ENCODE data around the gene ATAD3C.
"Not testable (repeated sequence)": the region's sequence is repeated elsewhere in the genome, so short reads cannot be mapped to it uniquely, and the experiment has no call there.

Gene ATAD3C

GRCh38 chr1:1402072-1402900 is 47.2 kb upstream of the ATAD3C start:
- peak; percentile 87 for TF ChIP-seq CTCF (conservative IDR thresholded peaks at IDR 0.05; ENCODE audit: low read depth, low read length)
- Histone ChIP-seq H3K4me3 (IDR thresholded peaks at IDR 0.05; ENCODE audit: insufficient read depth, low read depth, low read length) (no peak overlapping the region), H4K20me1 (ENCODE audit: insufficient read depth) (no peaks in the 10 kb centered on the region), H3K36me3 (ENCODE audit: insufficient read depth) (peaks cover 14% of the 10 kb centered on the region; the same call in 1 of the 2 replicates), H3K27me3 (ENCODE audit: insufficient read depth, low read depth) (no peaks in the 10 kb centered on the region), H3K9ac (no peak overlapping the region), H3K4me1 (ENCODE audit: low read depth, poor library complexity, severe bottlenecking) (peaks cover 44% of the 10 kb centered on the region), H2AFZ (ENCODE audit: low read depth) (no peak overlapping the region), H3K27ac (no peak overlapping the region), H3K4me2 (no peak overlapping the region), H3K79me2 (ENCODE audit: insufficient read depth, low read depth) (peaks cover 76% of the 10 kb centered on the region)

DNA sequence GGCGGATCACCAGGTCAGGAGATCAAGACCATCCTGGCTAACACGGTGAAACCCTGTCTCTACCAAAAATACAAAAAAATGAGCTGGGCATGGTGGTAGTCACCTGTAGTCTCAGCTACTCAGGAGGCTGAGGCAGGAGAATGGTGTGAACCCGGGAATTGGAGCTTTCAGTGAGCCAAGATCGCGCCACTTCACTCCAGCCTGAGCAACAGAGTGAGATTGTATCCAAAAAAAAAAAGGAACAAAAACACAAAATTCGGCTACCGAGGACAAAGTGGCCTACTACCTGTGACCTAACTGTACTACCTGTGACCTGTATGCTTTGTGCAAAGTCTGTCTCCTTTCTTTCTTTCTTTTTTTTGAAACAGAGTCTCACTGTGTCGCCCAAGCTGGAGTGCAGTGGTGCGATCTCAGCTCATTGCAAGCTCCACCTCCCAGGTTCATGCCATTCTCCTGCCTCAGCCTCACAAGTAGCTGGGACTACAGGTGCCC is 46.5 kb upstream of the ATAD3C start:
- not testable (repeated sequence) for H2AFZ ChIP-seq (ENCODE audit: low read depth); H3K4me2 ChIP-seq; H3K4me3 ChIP-seq (IDR thresholded peaks at IDR 0.05; ENCODE audit: insufficient read depth, low read depth, low read length); H4K20me1 ChIP-seq (ENCODE audit: insufficient read depth); H3K27me3 ChIP-seq (ENCODE audit: insufficient read depth, low read depth); H3K27ac ChIP-seq; H3K9ac ChIP-seq
- peaks cover 76% of the 10 kb centered on the region for H3K79me2 ChIP-seq (ENCODE audit: insufficient read depth, low read depth)
- peaks cover 11% of the 10 kb centered on the region; the same call in 1 of the 2 replicates for H3K36me3 ChIP-seq (ENCODE audit: insufficient read depth)
- peaks cover 39% of the 10 kb centered on the region for H3K4me1 ChIP-seq (ENCODE audit: low read depth, poor library complexity, severe bottlenecking)

DNA sequence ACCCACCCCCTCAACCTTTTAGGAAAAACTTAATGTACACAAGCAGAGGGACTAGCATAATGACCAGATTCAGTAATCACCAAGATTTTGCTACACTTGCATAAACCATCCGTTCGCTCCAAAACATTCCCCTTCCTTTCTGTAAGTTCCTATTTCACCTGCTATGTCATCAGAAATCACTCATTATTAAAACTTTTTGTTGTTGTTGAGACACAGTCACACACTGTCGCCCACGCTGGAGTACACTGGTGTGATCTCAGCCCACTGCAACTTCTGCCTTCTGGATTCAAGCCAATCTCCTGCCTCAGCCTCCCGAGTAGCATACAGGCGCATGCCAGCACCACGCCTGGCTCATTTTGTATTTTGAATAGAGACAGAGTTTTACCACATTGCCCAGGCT is 45.8 kb upstream of the ATAD3C start:
- no peak overlapping the region for H3K9ac ChIP-seq
- TF ChIP-seq CTCF (conservative IDR thresholded peaks at IDR 0.05; ENCODE audit: low read depth, low read length) = no peak
- no peaks in the 10 kb centered on the region for H4K20me1 ChIP-seq (ENCODE audit: insufficient read depth)
- H3K27me3 ChIP-seq (ENCODE audit: insufficient read depth, low read depth) = no peaks in the 10 kb centered on the region
- H3K27ac ChIP-seq = no peak overlapping the region
- H3K4me3 ChIP-seq (IDR thresholded peaks at IDR 0.05; ENCODE audit: insufficient read depth, low read depth, low read length) = no peak overlapping the region
- no peak overlapping the region for H3K4me2 ChIP-seq
- peaks cover 76% of the 10 kb centered on the region for H3K79me2 ChIP-seq (ENCODE audit: insufficient read depth, low read depth)
- H3K4me1 ChIP-seq (ENCODE audit: low read depth, poor library complexity, severe bottlenecking) = peaks cover 44% of the 10 kb centered on the region
- H2AFZ ChIP-seq (ENCODE audit: low read depth) = no peak overlapping the region
- peaks cover 11% of the 10 kb centered on the region; the same call in 1 of the 2 replicates for H3K36me3 ChIP-seq (ENCODE audit: insufficient read depth)

- Histone ChIP-seq H3K4me1 (ENCODE audit: low read depth, poor library complexity, severe bottlenecking) (peaks cover 35% of the 10 kb centered on the region), H3K36me3 (ENCODE audit: insufficient read depth) (peaks cover 11% of the 10 kb centered on the region; the same call in 1 of the 2 replicates), H3K79me2 (ENCODE audit: insufficient read depth, low read depth) (peaks cover 56% of the 10 kb centered on the region)
Measured at GRCh38 chr1:1406101-1406820, 43.2 kb upstream of the ATAD3C start.

More at GRCh38 chr1:1406101-1406820, 43.2 kb upstream of the ATAD3C start:
- TF ChIP-seq CTCF (conservative IDR thresholded peaks at IDR 0.05; ENCODE audit: low read depth, low read length) = no peak
- peak overlapping the region; percentile 78 for H3K9ac ChIP-seq
- peak overlapping the region; percentile 13 for H3K4me3 ChIP-seq (IDR thresholded peaks at IDR 0.05; ENCODE audit: insufficient read depth, low read depth, low read length)
- H2AFZ ChIP-seq (ENCODE audit: low read depth) = peak overlapping the region; percentile 39; the same call in 1 of the 2 replicates
- H3K4me2 ChIP-seq = peak overlapping the region; percentile 84
- no peaks in the 10 kb centered on the region for H3K27me3 ChIP-seq (ENCODE audit: insufficient read depth, low read depth)
- H4K20me1 ChIP-seq (ENCODE audit: insufficient read depth) = no peaks in the 10 kb centered on the region
- peak overlapping the region; percentile 70 for H3K27ac ChIP-seq
